Measurements from ENCODE around the gene ADGRV1. TPM values are rescaled to one million over a fixed set of nuclear protein-coding genes. Genes with fewer than 3 reads are reported as not detected.
"Not testable (repeated sequence)": the region's sequence is repeated elsewhere in the genome, so short reads cannot be mapped to it uniquely, and the experiment has no call there.

The ADGRV1 gene
- total RNA-seq, 1 donor: 0.94 TPM

DNA sequence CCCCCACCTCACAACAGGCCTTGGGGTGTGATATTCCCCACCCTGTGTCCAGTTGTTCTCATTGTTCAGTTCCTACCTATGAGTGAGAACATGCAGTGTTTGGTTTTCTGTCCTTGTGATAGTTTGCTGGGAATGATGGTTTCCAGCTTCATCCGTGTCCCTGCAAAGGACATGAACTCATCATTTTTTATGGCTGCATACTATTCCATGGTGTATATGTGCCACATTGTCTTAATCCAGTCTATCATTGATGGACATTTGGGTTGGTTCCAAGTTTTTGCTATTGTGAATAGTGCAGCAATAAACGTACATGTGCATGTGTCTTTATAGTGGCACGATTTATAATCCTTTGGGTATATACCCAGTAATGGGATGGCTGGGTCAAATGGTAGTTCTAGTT, 41.7 kb downstream of the ADGRV1 start:
- not testable (repeated sequence) for H3K4me3 ChIP-seq (ENCODE audit: low read length); H3K27me3 ChIP-seq (ENCODE audit: insufficient read depth, low read length); H3K9me3 ChIP-seq (ENCODE audit: low read depth, low read length); H3K4me1 ChIP-seq (ENCODE audit: insufficient read depth, low read length)

DNA sequence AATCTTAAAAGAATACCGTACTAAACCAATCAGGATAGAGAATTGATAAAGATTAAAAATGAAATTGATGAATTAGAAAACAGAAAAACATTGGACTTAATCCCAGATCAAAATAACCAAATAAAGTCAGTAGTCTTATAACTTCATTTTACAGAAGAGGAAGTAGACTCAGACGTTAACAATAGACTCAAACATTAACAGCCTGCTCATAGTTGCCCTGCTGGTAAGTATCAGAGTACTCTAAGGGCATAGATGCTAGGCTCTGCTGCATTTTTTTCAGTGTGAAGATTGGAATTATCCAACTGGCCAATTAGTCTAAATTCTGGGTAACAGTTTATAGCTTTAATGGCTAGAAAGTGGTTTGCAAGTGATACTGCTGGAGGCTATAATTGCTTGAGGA, 42.9 kb downstream of the ADGRV1 start:
- Histone ChIP-seq H3K27me3 (ENCODE audit: insufficient read depth, low read length) (no peaks in the 10 kb centered on the region), H3K9me3 (ENCODE audit: low read depth, low read length) (no peaks in the 10 kb centered on the region), H3K4me1 (ENCODE audit: insufficient read depth, low read length) (no peaks in the 10 kb centered on the region), H3K4me3 (ENCODE audit: low read length) (no peak overlapping the region)

DNA sequence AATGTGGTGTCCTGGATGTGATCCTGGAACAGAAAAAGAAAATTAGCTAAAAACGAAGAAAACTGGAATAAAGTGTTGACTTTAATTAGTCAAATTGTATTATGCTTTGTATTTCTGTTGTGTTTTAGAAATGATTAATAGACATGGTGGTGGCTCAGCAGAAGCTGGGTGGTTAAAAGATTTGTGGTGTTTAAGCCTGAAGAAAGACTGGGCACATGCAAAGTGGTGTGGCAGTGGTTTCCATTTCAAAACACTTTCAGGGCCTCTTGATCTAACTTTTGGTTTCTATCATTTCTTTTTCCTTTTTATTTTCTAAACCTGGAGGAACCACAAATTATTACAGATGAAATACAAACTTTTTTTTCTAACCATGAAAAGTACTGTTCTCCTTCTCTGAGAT, 44.1 kb downstream of the ADGRV1 start:
- H3K4me1 ChIP-seq (ENCODE audit: insufficient read depth, low read length): no peaks in the 10 kb centered on the region
- H3K4me3 ChIP-seq (ENCODE audit: low read length): no peak overlapping the region
- no peaks in the 10 kb centered on the region for H3K27me3 ChIP-seq (ENCODE audit: insufficient read depth, low read length)
- no peaks in the 10 kb centered on the region for H3K9me3 ChIP-seq (ENCODE audit: low read depth, low read length)

DNA sequence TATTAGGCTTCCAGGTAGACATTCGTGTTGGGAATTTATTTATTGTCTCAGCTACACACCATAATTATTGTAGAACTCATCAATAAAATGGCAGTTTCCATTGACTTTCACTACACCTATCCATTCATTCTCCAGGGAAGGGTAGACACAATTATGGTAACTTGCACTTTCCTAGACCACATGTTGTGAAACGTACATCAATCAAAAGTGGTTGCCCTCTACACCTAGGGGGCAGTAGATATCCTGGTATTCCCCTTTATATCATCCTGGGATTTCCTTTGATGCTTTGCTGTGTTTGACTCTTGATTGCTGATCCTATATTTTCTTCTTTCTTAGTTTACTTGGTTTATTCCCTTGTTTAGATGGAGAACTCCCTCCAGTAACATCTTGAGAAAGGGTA, 47.9 kb downstream of the ADGRV1 start:
- H3K4me1 ChIP-seq (ENCODE audit: insufficient read depth, low read length): no peaks in the 10 kb centered on the region
- H3K4me3 ChIP-seq (ENCODE audit: low read length): no peak overlapping the region
- no peaks in the 10 kb centered on the region for H3K9me3 ChIP-seq (ENCODE audit: low read depth, low read length)
- H3K27me3 ChIP-seq (ENCODE audit: insufficient read depth, low read length): no peaks in the 10 kb centered on the region

DNA sequence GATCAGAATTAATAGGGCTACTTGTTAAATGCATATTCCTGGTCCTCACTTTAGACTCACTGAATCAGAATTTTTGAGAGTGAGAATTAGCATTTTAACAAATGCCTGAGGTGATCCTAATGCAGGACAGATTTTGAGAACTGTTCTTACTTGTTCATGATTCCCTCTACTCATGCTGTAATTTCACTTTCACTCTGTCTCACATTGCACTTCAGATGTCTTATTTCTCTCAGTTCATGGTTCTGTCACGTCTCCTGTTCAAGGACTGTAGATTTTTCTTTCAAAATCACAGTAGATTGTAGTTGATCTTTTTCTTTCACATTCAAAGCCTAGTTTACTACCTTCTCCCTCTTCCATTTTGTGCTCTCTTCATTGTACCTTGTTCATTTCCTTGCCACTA, 54.3 kb downstream of the ADGRV1 start:
- Histone ChIP-seq H3K27me3 (ENCODE audit: insufficient read depth, low read length) (no peaks in the 10 kb centered on the region), H3K9me3 (ENCODE audit: low read depth, low read length) (no peaks in the 10 kb centered on the region), H3K4me1 (ENCODE audit: insufficient read depth, low read length) (no peaks in the 10 kb centered on the region), H3K4me3 (ENCODE audit: low read length) (no peak overlapping the region)

DNA sequence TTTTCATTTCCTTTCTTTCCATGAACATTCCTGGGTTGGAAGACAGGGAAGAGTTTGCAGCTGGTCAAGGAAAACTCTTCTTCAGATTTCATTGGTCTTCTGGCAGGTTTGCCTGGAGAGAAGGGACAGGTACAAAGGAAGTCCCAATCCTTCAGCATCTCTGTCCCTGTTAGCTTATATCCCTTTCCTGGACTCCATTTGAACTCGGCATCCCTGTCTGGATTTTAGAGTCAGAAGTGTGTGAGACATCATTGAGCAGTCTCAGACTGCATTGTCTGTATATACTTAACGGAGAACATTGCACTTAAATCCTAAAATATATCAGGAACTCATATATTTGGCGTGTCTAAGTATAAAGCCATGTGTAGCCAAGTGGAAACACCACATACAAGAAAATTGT, 54.9 kb downstream of the ADGRV1 start:
- H3K4me3 ChIP-seq (ENCODE audit: low read length): no peak overlapping the region
- H3K27me3 ChIP-seq (ENCODE audit: insufficient read depth, low read length): no peaks in the 10 kb centered on the region
- H3K9me3 ChIP-seq (ENCODE audit: low read depth, low read length): no peaks in the 10 kb centered on the region
- H3K4me1 ChIP-seq (ENCODE audit: insufficient read depth, low read length): no peaks in the 10 kb centered on the region

DNA sequence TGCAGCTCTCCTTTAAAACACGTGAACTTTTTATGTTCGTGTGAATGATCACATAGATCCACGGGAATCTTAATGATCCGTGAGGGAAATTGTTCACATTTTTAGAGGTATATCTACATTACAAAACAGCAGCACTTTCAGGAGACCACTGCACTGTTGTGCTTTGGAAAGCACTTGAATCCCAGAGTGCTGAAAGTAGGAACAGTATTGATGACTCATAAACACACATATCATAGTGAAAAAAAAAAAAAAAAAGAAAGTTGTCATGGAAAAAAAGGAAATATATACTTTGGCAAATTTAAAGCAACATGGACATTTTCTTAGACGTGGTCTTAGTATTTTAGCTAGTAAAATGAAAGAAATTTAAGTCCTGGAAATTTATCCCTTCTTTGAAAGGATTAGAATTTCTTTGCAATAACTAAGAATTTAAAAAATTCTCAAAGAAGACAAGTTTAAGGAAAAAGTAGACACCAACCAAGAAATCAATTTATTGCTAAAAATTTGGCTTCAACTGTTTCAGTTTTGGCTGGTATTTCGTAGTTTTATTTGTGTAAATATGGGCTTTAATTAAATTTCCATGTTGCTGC, 55.4 kb downstream of the ADGRV1 start:
- Histone ChIP-seq H3K27me3 (ENCODE audit: insufficient read depth, low read length) (no peaks in the 10 kb centered on the region), H3K4me1 (ENCODE audit: insufficient read depth, low read length) (no peaks in the 10 kb centered on the region), H3K9me3 (ENCODE audit: low read depth, low read length) (no peaks in the 10 kb centered on the region), H3K4me3 (ENCODE audit: low read length) (no peak overlapping the region)

DNA sequence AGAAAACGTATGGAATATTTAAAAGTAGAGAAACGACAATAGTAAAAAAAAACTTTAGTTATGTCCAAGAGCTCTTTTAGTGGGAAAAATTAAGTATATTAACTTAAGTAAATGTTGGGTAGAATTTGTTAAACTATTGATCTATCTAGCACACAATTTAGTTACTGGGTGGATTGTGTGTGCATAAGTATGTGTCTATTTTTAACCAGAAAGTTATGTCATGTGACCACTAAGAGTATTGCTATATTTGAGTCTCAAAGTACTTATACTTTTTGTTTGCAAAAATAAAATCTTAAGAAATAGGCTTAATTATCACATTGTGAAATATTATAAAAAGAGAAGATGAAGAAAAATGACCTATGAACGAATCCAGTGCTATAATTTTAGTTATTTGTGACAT, 56.8 kb downstream of the ADGRV1 start:
- Histone ChIP-seq H3K9me3 (ENCODE audit: low read depth, low read length) (no peaks in the 10 kb centered on the region), H3K4me3 (ENCODE audit: low read length) (no peak overlapping the region), H3K27me3 (ENCODE audit: insufficient read depth, low read length) (no peaks in the 10 kb centered on the region), H3K4me1 (ENCODE audit: insufficient read depth, low read length) (no peaks in the 10 kb centered on the region)

DNA sequence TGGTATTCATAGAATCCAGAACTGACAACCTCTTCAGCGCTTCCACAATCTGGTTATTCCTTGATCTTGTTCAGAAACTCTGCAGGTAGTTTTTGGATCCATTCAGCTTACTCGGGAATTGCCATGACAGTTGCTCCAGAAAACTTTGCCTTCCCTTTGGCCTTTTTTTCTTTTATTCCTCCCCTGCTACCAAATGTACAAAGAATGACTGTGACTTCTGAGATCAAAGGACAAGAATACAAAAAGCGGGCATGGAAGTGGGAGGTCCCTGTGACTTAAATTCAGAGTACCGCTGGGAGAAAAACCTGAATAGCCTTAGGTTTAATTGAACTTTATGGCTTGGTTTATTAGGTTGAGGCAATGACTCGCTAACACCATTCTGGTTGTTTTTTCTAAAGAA, 59.5 kb downstream of the ADGRV1 start:
- Histone ChIP-seq H3K27me3 (ENCODE audit: insufficient read depth, low read length) (no peaks in the 10 kb centered on the region), H3K9me3 (ENCODE audit: low read depth, low read length) (no peaks in the 10 kb centered on the region), H3K4me1 (ENCODE audit: insufficient read depth, low read length) (no peaks in the 10 kb centered on the region), H3K4me3 (ENCODE audit: low read length) (no peak overlapping the region)

DNA sequence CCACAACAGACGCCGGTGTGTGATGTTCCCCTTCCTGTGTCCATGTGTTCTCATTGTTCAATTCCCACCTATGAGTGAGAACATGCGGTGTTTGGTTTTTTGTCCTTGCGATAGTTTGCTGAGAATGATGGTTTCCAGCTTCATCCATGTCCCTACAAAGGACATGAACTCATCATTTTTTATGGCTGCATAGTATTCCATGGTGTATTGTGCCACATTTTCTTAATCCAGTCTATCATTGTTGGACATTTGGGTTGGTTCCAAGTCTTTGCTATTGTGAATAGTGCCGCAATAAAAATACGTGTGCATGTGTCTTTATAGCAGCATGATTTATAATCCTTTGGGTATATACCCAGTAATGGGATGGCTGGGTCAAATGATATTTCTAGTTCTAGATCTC, 61.2 kb downstream of the ADGRV1 start:
- not testable (repeated sequence) for H3K9me3 ChIP-seq (ENCODE audit: low read depth, low read length); H3K4me1 ChIP-seq (ENCODE audit: insufficient read depth, low read length); H3K27me3 ChIP-seq (ENCODE audit: insufficient read depth, low read length); H3K4me3 ChIP-seq (ENCODE audit: low read length)

DNA sequence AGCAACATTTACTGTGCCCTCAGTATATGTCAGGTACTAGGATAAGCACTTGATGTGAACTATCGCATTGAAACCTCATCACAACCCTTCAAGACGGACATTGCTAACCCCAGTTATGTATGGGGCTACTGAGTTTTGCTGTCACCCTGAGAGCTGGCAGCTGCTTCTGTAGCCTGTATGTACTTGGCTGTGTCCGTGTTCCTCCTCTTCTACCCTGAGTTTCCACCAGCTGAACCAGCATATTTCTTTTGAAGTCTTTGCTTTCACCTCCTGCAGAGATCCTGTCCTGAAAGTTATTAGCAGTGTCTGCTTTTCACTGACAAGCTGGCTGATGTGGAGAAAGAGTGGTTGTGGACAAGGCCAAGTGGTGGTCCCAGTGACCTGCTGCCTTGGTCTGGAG, 63.3 kb downstream of the ADGRV1 start:
- H3K4me1 ChIP-seq (ENCODE audit: insufficient read depth, low read length): no peaks in the 10 kb centered on the region

DNA sequence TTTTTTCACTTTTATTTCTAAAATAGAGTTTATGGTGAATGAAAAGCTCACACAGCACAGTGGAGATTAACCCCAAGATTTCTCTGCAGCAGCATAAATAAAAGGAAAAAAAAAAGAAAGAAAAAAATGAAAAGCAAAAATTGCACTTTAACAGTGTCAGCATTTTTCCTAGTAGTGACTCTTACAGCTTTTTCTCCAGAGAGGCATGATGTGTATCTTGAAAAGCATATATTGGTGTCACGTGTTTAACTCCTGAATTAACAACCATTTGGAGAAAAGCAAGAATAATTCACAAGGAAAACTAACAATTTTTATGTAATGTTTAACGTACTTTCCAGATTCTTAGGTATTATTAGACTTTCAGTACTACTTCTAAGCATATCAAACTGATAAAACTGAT, 67.9 kb downstream of the ADGRV1 start:
- Histone ChIP-seq H3K9me3 (ENCODE audit: low read depth, low read length) (no peaks in the 10 kb centered on the region), H3K4me3 (ENCODE audit: low read length) (no peak overlapping the region), H3K27me3 (ENCODE audit: insufficient read depth, low read length) (no peaks in the 10 kb centered on the region), H3K4me1 (ENCODE audit: insufficient read depth, low read length) (no peaks in the 10 kb centered on the region)

More for the DNA sequence above, 63.3 kb downstream of the ADGRV1 start:
- H3K9me3 ChIP-seq (ENCODE audit: low read depth, low read length): no peaks in the 10 kb centered on the region
- no peaks in the 10 kb centered on the region for H3K27me3 ChIP-seq (ENCODE audit: insufficient read depth, low read length)
- no peak overlapping the region for H3K4me3 ChIP-seq (ENCODE audit: low read length)

DNA sequence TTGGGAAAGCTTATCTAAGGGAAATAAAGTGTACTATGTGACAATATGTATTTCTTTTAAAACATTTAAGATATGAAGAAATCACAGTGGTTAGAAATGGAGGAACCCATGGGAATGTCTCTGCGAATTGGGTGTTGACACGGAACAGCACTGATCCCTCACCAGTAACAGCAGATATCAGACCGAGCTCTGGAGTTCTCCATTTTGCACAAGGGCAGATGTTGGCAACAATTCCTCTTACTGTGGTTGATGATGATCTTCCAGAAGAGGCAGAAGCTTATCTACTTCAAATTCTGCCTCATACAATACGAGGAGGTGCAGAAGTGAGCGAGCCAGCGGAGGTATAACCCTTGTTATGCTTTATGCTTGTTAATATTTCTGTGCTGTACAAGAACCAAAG, 69.9 kb downstream of the ADGRV1 start:
- Histone ChIP-seq H3K27me3 (ENCODE audit: insufficient read depth, low read length) (no peaks in the 10 kb centered on the region), H3K4me3 (ENCODE audit: low read length) (no peak overlapping the region), H3K4me1 (ENCODE audit: insufficient read depth, low read length) (no peaks in the 10 kb centered on the region), H3K9me3 (ENCODE audit: low read depth, low read length) (no peaks in the 10 kb centered on the region)

DNA sequence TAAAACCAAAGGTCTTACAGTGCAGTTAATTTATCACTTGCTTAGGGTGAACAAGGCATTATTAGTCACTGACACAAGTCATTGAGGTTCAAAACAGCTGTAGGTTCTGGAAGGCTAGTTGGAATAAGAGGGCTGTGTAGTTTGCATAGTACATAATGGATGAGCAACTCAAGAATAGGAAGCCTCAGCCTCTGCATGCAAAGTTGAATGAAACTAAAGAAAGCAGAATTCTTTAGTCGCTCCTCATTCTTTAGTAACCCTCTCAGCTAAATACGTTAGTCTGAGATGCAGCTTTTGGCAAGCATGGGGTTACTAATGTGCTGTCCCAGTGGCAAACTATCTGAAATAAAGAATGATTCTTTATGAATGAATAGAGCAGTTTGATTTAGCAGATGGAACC, 74.2 kb downstream of the ADGRV1 start:
- H3K27me3 ChIP-seq (ENCODE audit: insufficient read depth, low read length): peaks cover 7% of the 10 kb centered on the region
- H3K4me1 ChIP-seq (ENCODE audit: insufficient read depth, low read length): no peaks in the 10 kb centered on the region
- no peaks in the 10 kb centered on the region for H3K9me3 ChIP-seq (ENCODE audit: low read depth, low read length)
- no peak overlapping the region for H3K4me3 ChIP-seq (ENCODE audit: low read length)

DNA sequence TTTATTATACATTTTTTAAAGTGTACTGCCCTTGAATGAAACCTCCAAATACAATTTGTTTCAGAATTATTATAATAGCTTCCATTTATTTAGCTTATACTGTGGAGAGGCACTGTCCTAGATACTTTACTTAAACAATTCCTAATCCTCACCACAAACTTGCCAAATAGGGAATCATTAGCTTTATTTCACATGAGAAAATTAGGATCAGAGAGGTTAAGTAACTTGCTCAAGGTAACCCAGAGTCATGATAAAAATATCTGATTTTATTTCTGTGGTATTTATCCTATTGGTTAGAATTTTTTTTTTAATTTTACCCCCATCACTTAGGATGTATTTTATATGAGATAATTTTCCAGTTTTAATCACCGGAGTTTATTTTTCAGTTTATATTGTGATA, 78.4 kb downstream of the ADGRV1 start:
- Histone ChIP-seq H3K4me1 (ENCODE audit: insufficient read depth, low read length) (no peaks in the 10 kb centered on the region), H3K27me3 (ENCODE audit: insufficient read depth, low read length) (peaks cover 7% of the 10 kb centered on the region), H3K9me3 (ENCODE audit: low read depth, low read length) (no peaks in the 10 kb centered on the region), H3K4me3 (ENCODE audit: low read length) (no peak overlapping the region)

DNA sequence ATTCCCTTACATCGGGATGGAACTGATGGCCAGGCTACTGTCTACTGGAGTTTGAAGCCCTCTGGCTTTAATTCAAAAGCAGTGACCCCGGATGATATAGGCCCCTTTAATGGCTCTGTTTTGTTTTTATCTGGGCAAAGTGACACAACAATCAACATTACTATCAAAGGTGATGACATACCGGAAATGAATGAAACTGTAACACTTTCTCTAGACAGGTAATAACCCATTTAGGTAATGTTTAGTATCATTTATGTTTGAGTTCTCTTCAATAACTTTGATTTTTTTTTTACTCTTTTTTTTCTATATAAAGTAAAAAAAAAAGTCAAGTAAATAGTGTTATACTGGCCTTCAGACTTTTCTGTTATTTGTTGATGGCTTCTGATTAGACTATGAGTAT, 79.1 kb downstream of the ADGRV1 start:
- peaks cover 7% of the 10 kb centered on the region for H3K27me3 ChIP-seq (ENCODE audit: insufficient read depth, low read length)
- H3K4me3 ChIP-seq (ENCODE audit: low read length): no peak overlapping the region
- H3K9me3 ChIP-seq (ENCODE audit: low read depth, low read length): no peaks in the 10 kb centered on the region
- peaks cover 4% of the 10 kb centered on the region for H3K4me1 ChIP-seq (ENCODE audit: insufficient read depth, low read length)

DNA sequence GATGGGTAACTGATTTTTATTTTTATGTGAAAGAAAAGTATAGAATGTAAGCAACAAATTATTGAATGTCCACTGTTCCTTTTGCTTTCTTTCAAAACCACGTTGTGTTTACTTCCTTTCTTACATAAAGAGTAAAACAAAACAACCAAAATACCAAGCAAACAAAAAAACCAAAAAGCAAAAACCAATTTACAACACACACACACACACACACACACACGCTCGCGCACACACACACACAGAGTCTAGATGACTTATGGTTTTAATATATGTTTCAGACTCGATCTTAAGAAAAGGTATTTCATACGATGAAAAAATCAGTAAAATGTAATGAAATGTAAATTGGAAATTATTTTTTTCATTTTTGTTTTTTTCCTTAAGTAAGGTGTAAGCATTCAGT, 80.3 kb downstream of the ADGRV1 start:
- Histone ChIP-seq H3K27me3 (ENCODE audit: insufficient read depth, low read length) (peaks cover 7% of the 10 kb centered on the region), H3K4me3 (ENCODE audit: low read length) (no peak overlapping the region), H3K4me1 (ENCODE audit: insufficient read depth, low read length) (peaks cover 6% of the 10 kb centered on the region), H3K9me3 (ENCODE audit: low read depth, low read length) (no peaks in the 10 kb centered on the region)

All from mononuclear cell (primary cell).